ENCODE results near the gene ME3. TPM values are rescaled to one million over a fixed set of nuclear protein-coding genes. Genes with fewer than 3 reads are reported as not detected.

Gene ME3
- total and polyA plus RNA-seq, 4 donors = 1.4 to 7.2 (median 2.3) TPM

DNA sequence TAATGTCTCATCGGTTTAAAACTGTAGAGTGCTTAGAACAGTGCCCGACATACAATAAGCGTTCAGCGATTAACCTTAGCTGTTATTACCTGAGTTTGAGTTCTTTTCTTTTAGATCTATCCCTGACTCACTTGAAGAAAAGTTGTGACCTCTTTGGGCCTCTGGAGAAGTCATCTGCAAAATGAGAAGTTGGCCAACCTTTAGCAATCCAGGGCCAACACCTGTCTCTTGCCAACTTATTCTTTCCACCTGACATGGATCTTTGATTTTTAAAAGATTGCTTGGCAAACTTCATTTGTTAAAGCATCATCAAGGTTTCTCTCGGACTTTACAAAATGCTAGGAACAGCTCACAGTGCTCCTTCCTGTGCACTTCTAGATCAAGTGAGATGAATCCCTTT lies 208.5 kb downstream of the ME3 start:
- no peaks in the 10 kb centered on the region for H3K4me1 ChIP-seq (ENCODE audit: control insufficient read depth in 4 of 4, insufficient read depth in 4 of 4, low read length in 3 of 4)
- no peak overlapping the region for H3K9ac ChIP-seq (ENCODE audit: low read depth in 1 of 2, low read length in 2 of 2)
- H3K9me3 ChIP-seq (ENCODE audit: control insufficient read depth in 4 of 4, low read length in 3 of 4) = no peaks in the 10 kb centered on the region
- no peak overlapping the region for H3K27ac ChIP-seq (ENCODE audit: low read depth in 1 of 2, low read length in 2 of 2)
- H3K27me3 ChIP-seq (ENCODE audit: control insufficient read depth in 4 of 4, insufficient read depth in 4 of 4, low read length in 3 of 4) = no peaks in the 10 kb centered on the region
- TF ChIP-seq YY1 (IDR thresholded peaks at IDR 0.05) (no peak), HNF4A (conservative IDR thresholded peaks at IDR 0.05) (no peak), RXRA (IDR thresholded peaks at IDR 0.05) (no peak), RAD21 (IDR thresholded peaks at IDR 0.05) (no peak), HNF4G (IDR thresholded peaks at IDR 0.05) (no peak), JUND (IDR thresholded peaks at IDR 0.05) (no peak), TAF1 (conservative IDR thresholded peaks at IDR 0.05) (no peak), EGR1 (IDR thresholded peaks at IDR 0.05; ENCODE audit: low read depth in 2 of 2) (no peak), GABPA (IDR thresholded peaks at IDR 0.05 in 1 of 2, conservative IDR thresholded peaks at IDR 0.05 in 1 of 2) (no peak)
- TF ChIP-seq, protein P1, sequence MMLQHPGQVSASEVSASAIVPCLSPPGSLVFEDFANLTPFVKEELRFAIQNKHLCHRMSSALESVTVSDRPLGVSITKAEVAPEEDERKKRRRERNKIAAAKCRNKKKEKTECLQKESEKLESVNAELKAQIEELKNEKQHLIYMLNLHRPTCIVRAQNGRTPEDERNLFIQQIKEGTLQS (IDR thresholded peaks at IDR 0.05) = no peak
- TF ChIP-seq, protein P2, sequence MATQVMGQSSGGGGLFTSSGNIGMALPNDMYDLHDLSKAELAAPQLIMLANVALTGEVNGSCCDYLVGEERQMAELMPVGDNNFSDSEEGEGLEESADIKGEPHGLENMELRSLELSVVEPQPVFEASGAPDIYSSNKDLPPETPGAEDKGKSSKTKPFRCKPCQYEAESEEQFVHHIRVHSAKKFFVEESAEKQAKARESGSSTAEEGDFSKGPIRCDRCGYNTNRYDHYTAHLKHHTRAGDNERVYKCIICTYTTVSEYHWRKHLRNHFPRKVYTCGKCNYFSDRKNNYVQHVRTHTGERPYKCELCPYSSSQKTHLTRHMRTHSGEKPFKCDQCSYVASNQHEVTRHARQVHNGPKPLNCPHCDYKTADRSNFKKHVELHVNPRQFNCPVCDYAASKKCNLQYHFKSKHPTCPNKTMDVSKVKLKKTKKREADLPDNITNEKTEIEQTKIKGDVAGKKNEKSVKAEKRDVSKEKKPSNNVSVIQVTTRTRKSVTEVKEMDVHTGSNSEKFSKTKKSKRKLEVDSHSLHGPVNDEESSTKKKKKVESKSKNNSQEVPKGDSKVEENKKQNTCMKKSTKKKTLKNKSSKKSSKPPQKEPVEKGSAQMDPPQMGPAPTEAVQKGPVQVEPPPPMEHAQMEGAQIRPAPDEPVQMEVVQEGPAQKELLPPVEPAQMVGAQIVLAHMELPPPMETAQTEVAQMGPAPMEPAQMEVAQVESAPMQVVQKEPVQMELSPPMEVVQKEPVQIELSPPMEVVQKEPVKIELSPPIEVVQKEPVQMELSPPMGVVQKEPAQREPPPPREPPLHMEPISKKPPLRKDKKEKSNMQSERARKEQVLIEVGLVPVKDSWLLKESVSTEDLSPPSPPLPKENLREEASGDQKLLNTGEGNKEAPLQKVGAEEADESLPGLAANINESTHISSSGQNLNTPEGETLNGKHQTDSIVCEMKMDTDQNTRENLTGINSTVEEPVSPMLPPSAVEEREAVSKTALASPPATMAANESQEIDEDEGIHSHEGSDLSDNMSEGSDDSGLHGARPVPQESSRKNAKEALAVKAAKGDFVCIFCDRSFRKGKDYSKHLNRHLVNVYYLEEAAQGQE (IDR thresholded peaks at IDR 0.05) = no peak
- no peak overlapping the region for H3K4me3 ChIP-seq (ENCODE audit: low read depth in 1 of 3, low read length in 3 of 3)
- WGBS = 97% methylated on average over 5 of the region's 5 CpGs
- DNase-seq (ENCODE audit: low spot score) = no peak
- no peaks in the 10 kb centered on the region for H3K36me3 ChIP-seq (ENCODE audit: control insufficient read depth in 4 of 4, insufficient read depth in 3 of 4, low read depth in 1 of 4, low read length in 3 of 4)

DNA sequence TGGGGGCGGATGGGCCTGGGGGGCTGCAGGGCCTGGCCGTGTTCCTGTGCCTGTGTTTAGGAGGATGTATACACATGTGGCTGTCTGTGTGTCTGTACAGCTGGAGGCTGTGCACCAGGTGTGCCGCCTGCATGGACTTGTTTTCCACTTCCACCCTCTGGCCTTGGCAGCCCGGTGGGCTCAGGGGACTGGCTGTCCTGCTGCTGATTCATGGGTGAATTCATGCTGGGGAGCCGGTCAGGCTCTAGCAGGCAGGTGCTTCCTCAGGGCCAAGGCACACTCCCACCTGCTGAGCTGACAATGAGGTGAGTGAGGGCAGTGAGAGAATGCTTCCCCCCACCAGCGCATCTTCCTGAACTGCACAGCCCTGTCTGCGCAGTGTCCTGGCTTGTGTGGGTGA lies 209.3 kb downstream of the ME3 start:
- Histone ChIP-seq H3K27me3 (ENCODE audit: control insufficient read depth in 4 of 4, insufficient read depth in 4 of 4, low read length in 3 of 4) (no peaks in the 10 kb centered on the region), H3K9ac (ENCODE audit: low read depth in 1 of 2, low read length in 2 of 2) (no peak overlapping the region), H3K27ac (ENCODE audit: low read depth in 1 of 2, low read length in 2 of 2) (no peak overlapping the region), H3K36me3 (ENCODE audit: control insufficient read depth in 4 of 4, insufficient read depth in 3 of 4, low read depth in 1 of 4, low read length in 3 of 4) (no peaks in the 10 kb centered on the region), H3K4me3 (ENCODE audit: low read depth in 1 of 3, low read length in 3 of 3) (no peak overlapping the region), H3K9me3 (ENCODE audit: control insufficient read depth in 4 of 4, low read length in 3 of 4) (no peaks in the 10 kb centered on the region), H3K4me1 (ENCODE audit: control insufficient read depth in 4 of 4, insufficient read depth in 4 of 4, low read length in 3 of 4) (no peaks in the 10 kb centered on the region)
- 93% methylated on average over 7 of the region's 7 CpGs for WGBS
- no peak for DNase-seq (ENCODE audit: low spot score)
- TF ChIP-seq, protein P3, sequence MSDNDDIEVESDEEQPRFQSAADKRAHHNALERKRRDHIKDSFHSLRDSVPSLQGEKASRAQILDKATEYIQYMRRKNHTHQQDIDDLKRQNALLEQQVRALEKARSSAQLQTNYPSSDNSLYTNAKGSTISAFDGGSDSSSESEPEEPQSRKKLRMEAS (IDR thresholded peaks at IDR 0.05) = no peak
- TF ChIP-seq FOXA2 (IDR thresholded peaks at IDR 0.05) (no peak), TAF1 (conservative IDR thresholded peaks at IDR 0.05) (no peak), GABPA (IDR thresholded peaks at IDR 0.05 in 1 of 2, conservative IDR thresholded peaks at IDR 0.05 in 1 of 2) (no peak), NR2F2 (IDR thresholded peaks at IDR 0.05) (no peak), JUND (IDR thresholded peaks at IDR 0.05) (no peak), FOXA1 (IDR thresholded peaks at IDR 0.05) (no peak), SP1 (IDR thresholded peaks at IDR 0.05) (no peak)
- TF ChIP-seq, protein P1 (IDR thresholded peaks at IDR 0.05) = no peak

DNA sequence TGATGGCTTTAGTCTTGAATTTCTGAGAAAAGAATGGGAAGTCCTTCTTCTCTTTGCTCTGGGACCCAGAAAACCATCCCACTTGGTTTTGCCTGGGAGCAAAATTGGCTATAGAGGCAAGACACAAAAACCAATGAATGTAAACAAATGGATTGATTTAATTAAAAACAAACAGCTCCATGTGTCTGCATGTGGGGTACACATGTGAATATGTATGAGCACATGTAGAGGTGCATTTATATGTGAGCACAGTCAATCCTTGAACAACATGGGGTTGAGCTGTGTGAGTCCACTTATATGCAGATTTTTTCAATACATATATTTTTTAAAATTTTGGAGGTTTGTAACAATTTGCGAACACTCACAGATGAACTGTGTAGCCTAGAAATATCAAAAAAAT lies 210.5 kb downstream of the ME3 start:
- 98% methylated on average over 1 of the region's 1 CpG for WGBS
- no peak overlapping the region for H3K4me3 ChIP-seq (ENCODE audit: low read depth in 1 of 3, low read length in 3 of 3)
- H3K4me1 ChIP-seq (ENCODE audit: control insufficient read depth in 4 of 4, insufficient read depth in 4 of 4, low read length in 3 of 4) = no peaks in the 10 kb centered on the region
- H3K9me3 ChIP-seq (ENCODE audit: control insufficient read depth in 4 of 4, low read length in 3 of 4) = no peaks in the 10 kb centered on the region
- no peak for TF ChIP-seq FOXA1 (IDR thresholded peaks at IDR 0.05)
- TF ChIP-seq, protein P4, sequence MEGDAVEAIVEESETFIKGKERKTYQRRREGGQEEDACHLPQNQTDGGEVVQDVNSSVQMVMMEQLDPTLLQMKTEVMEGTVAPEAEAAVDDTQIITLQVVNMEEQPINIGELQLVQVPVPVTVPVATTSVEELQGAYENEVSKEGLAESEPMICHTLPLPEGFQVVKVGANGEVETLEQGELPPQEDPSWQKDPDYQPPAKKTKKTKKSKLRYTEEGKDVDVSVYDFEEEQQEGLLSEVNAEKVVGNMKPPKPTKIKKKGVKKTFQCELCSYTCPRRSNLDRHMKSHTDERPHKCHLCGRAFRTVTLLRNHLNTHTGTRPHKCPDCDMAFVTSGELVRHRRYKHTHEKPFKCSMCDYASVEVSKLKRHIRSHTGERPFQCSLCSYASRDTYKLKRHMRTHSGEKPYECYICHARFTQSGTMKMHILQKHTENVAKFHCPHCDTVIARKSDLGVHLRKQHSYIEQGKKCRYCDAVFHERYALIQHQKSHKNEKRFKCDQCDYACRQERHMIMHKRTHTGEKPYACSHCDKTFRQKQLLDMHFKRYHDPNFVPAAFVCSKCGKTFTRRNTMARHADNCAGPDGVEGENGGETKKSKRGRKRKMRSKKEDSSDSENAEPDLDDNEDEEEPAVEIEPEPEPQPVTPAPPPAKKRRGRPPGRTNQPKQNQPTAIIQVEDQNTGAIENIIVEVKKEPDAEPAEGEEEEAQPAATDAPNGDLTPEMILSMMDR (IDR thresholded peaks at IDR 0.05; ENCODE audit: low read depth, low read length, missing input control) = no peak
- H3K9ac ChIP-seq (ENCODE audit: low read depth in 1 of 2, low read length in 2 of 2) = no peak overlapping the region
- no peak for DNase-seq (ENCODE audit: low spot score)
- H3K36me3 ChIP-seq (ENCODE audit: control insufficient read depth in 4 of 4, insufficient read depth in 3 of 4, low read depth in 1 of 4, low read length in 3 of 4) = no peaks in the 10 kb centered on the region
- no peaks in the 10 kb centered on the region for H3K27me3 ChIP-seq (ENCODE audit: control insufficient read depth in 4 of 4, insufficient read depth in 4 of 4, low read length in 3 of 4)
- H3K27ac ChIP-seq (ENCODE audit: low read depth in 1 of 2, low read length in 2 of 2) = no peak overlapping the region

All from liver (tissue), 9 donors.